H1 (cell line): ENCODE measurements around the gene TCF7L2. TPM values are rescaled to one million over a fixed set of nuclear protein-coding genes. Genes with fewer than 3 reads are reported as not detected.

Source experiments
- NANOG ChIP-seq: IDR thresholded peaks from 2 replicates; pipeline ENCODE4 v1.6.1; 2011; ENCODE audit warnings: low read length, low read depth, mild to moderate bottlenecking, inconsistent platforms; ENCODE audit not compliant: insufficient read depth, poor library complexity, severe bottlenecking
- SIRT6 ChIP-seq: IDR thresholded peaks from one replicate; pipeline ENCODE4 v1.7.1; 2012; ENCODE audit warnings: low read length, inconsistent platforms
- SP2 ChIP-seq: IDR thresholded peaks from 2 replicates; pipeline ENCODE4 v1.6.1; 2012; ENCODE audit warnings: mild to moderate bottlenecking, low read length, inconsistent platforms
- polyA plus RNA-seq, 7 experiments: library from polyadenylated mRNA; depleted of rRNA in 3 of 7; stranded (reverse) in 5 of 7; unstranded in 2 of 7; fragments of >200 nt in 5 of 7; fragments of 200-250 nt in 2 of 7; gene quantifications; 1 replicate in 5 of 7; 2 replicates in 1 of 7; 4 replicates in 1 of 7; pipeline versions ENCODE4 v1.2.1 to v1.2.3, GENCODE V29; 2011 to 2013; ENCODE audit warnings: missing spikeins in 2 of 7, mixed read lengths in 2 of 7
- total RNA-seq: library from RNA; stranded (reverse); fragmentation: NEBNext Ultra II Directional; extraction: Animal tissue kit (Norgen Biotek cat#: 25700); gene quantifications from 2 replicates; pipeline ENCODE4 v1.2.1, GENCODE V29; 2021

TCF7L2 gene
- total and polyA plus RNA-seq, 2 of the 8 experiments (the other 6 are each of a cell fraction or from before 2014, with no cell fraction given): 33.9 to 67.3 TPM

- TF ChIP-seq NANOG (no peak), SP2 (no peak), SIRT6 (no peak)
- TF ChIP-seq, all 59 proteins: peak for 0
These were observed 55.3 kb downstream of the TCF7L2 start (continued) for GRCh38 chr10:113005380-113005779.
